RKO (cell line): Measurements from ENCODE around the gene KRTAP5-2.

ENCODE experiments used
- DNase-seq: peaks from one replicate; pipeline ENCODE4 v3.0.0-alpha.2; 2016; ENCODE audit warnings: low spot score

Gene KRTAP5-2

DNA sequence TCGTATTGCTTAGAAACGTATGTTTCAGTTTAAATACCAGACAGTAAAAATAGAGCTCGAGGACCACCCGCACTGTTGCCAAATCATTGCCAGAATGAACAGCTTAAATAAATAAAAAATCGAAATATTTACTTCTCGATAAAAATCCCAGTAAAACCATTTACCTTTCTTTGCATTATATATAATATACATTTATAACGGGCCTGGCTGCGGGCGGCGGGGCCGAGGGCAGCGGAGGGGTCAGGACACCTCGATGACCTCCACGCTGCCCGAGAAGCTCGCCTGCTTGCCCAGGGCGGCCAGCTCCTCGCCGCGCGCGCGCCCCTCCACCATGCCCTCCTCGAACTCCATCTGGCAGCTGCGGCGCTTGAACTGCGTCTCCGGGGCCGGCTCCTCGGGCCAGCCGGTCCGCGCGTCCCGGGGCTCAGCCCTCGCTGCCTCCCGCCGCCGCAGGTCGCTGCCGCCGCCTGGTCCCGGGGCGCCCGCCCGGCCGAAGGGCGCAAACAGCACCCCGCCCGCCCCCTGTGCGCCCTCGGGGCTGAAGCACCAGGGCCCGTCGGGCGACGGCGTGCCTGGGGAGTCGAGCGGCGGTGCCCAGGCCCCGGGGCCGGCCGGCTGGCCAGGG lies 41.7 kb downstream of the KRTAP5-2 start:
- no peak for DNase-seq

GRCh38 chr11:1555713-1556153 lies 42.4 kb downstream of the KRTAP5-2 start:
- no peak for DNase-seq

GRCh38 chr11:1554981-1555712 lies 42.9 kb downstream of the KRTAP5-2 start:
- DNase-seq = no peak

DNA sequence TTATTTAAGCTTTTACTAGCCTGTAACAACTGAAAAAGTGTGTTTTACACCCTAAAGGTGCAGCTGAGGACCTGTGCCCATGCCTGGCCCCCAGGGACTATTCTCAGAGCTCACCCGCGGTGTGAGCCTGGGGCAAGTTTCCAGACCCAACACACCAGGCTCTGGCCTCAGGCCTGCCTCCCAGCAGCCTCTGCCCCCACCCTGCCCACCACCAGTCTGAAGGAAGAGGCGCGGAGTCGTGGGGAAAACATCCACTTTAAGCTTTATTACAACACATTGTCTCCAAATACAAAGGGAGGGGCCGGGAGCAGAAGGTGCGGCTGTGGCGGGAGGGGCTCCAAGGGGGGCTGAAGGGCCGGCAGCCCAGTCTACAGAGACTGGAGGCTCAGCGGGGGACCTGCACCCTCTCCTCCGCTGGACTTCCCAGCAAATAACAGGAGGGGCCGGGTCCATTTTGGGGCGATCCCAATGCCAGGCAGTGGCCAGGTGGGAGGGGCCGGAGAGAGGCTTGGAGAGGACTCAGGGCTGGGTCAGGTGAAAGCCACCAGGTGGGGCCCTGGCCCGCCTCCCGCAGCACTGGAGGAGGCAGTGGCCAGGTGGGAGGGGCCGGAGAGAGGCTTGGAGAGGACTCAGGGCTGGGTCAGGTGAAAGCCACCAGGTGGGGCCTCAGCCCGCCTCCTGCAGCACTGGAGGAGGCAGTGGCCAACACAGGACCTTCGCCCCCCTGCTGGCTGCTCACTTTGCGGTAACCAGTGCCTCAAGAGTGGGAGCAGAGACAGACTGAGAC lies 44.1 kb downstream of the KRTAP5-2 start:
- no peak for DNase-seq

DNA sequence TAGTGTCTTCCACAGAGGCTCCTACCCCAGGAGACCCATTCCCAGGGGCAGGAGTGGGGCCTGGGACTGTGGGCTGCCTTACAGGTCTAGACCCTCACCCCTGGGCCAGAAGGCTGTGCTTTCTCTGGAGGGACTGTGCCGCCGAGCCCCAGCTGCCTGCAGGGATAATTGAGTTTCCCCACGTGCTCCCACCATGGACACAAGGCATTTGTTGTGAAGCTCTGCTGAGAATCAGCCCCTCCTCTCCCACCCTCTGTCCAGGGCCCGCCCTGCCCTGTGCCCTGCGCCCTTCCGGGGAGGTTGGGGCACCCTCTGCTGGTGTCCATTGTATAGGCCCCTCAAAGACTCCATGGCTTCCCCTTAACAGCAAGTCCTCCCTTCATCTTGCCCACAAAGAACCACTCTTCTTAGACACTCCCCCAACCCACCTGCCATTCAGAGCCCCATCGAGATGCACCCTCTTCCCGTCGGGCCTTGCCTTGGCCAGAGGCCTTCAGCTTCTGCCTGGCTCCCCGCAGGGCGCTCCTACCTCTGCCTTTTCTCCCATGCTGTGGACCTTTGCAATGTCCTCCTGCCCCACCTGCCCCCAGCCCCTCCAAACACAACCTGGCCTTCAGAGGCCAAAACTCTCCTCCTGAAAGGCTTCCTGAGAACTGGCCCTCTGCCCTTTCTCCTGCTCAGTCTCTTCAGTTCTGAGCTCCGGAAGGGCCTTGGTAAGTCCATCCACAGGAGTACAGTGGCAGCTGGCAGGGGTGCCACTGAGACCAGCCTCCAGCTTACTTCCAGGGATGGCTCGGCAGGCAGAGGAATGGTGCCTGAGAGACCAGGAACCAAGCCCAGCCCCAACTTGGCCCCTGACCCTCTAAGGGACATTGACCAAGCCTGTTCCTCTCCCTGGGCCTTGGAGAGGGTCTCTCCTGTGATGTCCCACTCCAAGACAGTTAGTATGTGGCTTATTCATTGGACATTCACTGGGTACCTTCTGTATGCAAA lies 48.5 kb downstream of the KRTAP5-2 start:
- no peak for DNase-seq

DNA sequence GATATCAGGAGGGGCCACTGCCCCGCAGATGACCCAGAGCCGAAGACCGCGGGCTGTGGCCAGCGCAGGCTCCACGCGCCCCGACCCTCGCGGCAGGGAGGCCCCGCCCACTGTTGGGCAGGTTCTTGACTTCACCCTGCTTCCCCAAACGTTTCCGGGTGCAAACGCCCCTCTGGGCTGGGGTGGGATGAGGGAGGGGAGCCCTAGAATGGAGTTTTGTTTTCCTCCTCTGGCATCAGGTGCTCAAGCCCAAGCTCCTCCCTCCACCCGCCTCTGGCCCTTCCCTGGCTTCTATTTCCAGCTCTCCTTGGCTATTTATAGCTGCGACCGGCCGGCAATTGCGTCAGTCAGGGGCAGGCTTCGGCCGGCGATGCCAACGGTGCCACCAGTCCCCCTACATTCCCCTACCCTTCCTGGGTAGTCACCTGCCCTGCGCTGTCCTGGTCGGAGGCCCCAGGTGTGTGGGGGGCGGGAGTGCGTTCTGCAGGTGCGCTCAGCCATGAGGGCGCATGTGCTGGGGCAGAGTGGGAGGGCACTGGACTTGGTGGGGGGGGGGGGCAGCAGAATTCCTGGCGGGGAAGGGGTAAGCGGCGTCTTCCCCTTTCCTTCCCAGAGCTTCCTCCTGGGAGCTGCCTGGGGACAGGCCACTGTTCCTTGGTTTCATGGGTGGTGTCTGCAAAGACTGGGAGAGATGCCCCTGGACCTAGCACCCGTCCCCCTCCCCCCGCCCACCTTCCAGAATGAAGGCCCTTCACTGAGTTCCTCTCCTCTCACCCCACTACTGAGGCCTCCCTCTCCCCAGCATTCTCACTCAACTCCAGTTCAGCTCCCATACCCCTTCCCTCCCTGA lies 49.6 kb downstream of the KRTAP5-2 start:
- DNase-seq = peak; percentile 51

DNA sequence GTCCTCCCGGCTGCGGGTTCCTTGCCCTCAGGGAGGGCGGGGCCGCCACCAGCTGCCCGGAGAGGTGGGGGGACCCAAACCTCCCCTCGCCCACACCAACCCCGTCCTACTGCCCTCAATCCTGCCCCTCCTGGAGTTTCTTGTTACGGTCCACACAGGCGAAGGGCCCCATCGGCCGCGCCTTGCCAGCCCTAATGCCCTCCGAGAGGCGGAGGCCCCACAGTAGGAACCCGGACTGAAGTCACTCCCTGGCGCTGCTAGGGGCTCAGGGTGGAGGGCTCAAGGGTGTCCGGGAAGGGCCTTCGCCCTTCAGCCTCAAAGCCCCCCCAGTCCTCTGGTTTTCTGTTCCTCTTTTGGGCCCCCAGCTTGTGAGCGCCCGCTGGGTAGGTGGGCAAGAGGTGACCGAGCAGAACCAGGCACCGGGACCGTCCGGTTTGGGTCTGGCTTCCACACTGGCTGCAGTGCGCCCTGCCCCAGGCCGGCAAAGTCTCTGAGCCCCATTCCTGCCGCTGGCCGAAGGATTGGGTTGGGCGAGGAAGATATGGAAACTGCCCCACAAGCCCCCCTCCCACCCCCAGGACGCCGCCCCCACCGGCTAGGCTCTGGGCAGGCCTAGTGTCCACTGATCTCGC lies 50.5 kb downstream of the KRTAP5-2 start:
- DNase-seq = no peak
